Stimulated activated CD8-positive, alpha-beta memory T cell treated with anti-CD3 and anti-CD28 coated beads, Interleukin-7, amount 100 ng/mL, for 48 hours (primary cell): ENCODE data around the gene U2AF1.
"Not testable (repeated sequence)": the region's sequence is repeated elsewhere in the genome, so short reads cannot be mapped to it uniquely, and the experiment has no call there.

Experiments
- DNase-seq, 2 donors: peaks; one replicate each; pipeline ENCODE4 v3.0.0-alpha.2; 2020; ENCODE audit warnings: low read depth in 1 of 2; ENCODE audit errors: extremely low read depth in 1 of 2

The U2AF1 gene

DNA sequence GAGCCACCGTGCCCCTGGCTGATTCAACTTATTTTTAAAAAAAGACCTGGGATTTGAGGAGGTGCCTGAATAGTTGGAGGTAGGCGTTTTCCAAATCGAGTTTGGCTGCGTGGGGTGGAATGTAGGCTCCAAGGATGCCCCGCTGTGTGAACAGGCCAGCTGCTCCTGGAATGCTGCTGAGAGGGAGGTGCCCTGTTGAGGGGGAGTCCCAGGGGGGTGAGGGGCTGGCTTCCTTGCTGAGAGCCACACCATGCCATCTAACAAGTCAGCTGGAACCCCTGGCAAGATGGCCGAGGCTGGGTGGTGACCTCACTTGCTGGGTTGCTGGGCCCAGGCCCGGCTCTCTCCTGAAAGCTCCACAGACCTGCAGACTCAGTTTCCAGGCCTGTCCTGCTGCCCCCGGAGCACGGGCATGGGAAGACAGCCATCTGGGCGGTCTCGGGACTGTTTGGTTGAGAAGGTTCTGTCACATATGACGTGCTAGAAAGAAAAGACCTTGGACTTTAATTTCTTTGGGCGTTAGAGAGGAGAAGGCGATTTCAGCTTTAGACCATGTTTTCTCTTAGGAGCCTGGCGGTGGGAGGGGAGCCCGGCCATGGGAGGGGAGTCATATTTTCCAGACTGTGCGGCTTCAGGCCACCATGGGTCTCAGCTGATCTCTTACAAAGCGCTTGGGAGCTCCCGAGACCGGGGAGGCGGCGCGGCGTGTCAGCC, 24.6 kb downstream of the U2AF1 start:
- not testable (repeated sequence) for DNase-seq

DNA sequence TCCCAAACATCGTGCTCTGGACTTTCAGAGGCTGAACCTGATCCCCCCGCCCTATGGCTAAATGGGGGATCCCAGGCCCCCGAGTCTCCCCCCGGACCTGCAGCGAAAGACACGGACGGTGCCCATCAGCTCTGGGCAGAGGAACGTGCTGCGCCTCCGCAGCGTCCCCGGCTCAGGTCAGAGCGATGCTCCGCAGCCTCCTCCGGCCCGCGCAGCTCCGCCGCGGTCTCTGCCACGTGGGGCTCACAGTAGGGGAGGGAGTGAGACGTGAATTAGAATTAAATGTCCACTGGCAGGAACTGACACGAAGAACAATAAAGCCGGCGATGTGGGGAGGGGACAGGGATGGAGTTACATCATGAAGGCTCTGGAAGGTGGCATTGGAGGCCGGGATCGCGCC, 30.7 kb downstream of the U2AF1 start:
- not testable (repeated sequence) for DNase-seq

DNA sequence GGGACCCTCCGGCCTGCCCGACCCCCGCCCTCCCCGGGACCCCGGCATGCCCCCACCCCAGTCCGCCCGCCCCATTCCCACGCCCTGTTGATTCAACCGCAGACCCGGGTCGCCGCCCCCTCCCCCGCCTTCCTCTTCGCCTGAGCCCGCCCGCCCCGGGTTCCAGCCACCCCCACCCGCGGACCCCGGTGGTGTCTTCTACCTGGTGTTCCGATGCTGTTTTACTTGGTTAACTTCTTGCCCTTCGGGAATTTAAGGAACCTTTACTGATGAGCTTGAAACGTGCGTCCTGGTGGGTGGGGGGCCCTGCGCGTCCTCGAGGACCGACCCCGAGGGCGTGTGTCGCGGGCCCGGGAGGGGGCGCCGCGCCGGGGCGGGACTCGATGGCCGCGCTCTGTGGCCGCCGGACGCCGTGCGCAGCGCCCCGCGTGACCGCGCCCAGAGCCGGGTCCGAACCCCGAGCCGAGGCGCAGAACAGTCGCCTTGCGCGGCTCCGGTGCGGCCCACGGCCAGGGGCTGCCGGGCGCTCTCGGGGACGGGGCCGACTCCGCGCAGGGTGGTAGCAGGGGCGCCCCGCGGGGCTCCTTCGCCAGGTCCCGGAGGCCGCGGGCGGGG, 31.2 kb downstream of the U2AF1 start:
- DNase-seq, result not testable (repeated sequence)

DNA sequence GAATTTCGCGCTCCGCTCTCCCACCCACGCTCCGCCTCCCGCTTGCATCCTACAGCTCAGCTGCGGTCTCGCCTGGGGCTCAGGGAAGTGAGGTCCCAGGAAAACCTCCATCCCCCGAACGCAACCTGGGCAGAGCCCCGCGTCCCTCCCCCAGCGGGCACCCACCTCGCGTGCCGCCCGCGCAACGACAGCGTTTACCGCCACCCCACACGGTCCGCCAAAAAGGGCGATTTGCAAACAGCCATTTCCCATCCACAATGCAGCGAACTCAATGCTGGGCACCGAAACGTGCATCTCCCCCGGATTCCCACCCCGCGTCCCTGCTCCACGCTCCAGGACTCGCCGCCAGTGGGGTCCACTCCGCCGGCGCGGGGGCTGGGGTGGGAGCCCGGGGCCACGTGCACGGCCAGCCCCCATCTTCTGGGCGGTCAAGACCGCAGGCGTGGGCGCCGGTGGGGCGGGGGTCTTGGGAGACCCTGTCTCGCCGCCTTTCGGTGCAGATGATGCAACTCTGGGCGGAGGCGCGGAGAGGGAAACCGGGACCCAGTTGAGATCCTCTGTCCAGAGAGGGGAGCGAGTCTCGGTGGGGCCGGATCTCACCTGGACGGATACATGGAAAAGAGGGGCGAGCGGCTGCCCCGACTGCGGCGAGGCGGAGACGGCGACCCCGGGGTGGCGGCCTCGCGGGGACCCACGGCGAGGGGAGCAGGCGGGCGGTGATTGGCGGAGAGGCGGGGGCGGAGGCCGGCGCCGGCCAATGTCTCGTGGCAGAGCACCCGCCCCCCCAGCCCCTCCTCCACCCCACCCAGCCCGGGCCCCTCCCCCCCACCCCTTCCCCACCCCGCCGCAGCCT, 32.0 kb downstream of the U2AF1 start, which contains the start of gene CBS:
CBS (minus strand) TSS at position 666 of the 853 bp plus-strand sequence. CDS start 3,642 bp downstream, outside the sequence.
- not testable (repeated sequence) for DNase-seq

DNA sequence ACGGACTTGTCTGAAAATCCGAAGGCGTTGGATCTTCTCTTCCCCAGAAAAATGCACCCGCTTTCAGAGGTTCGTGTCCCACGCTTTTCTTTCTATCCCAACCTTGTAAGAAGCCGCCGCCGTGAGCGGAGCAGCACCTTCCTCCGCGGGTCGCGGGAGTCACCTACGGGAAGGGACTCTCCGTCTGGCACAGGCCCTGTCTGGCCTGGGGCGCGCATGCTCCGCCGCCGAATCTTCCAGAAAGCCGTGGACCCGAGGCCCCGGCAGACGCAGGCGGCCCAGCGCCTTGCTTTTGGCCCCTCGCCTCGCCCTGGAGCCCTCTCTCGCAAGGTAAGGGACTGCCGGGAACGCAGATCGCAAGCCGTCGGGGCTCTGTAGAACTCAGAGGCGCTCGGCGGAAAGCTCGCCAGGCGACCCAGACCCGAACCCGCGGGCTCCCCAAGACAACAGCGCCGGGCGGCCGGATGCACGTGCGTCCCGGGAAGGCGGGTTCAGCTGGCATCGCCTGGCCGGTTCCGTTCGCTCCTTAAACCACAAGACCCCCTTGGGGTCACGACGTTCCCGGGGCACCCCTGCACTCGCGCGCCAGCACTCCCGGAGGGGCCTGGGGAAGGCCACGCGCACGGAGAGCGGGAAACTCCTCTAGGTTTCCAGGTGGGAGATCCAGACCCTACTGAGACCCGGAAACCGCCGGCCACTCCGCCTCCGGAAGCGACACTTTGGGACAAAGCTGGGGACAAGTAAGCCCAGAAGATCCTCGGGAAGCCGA, 32.8 kb downstream of the U2AF1 start:
- not testable (repeated sequence) for DNase-seq

DNA sequence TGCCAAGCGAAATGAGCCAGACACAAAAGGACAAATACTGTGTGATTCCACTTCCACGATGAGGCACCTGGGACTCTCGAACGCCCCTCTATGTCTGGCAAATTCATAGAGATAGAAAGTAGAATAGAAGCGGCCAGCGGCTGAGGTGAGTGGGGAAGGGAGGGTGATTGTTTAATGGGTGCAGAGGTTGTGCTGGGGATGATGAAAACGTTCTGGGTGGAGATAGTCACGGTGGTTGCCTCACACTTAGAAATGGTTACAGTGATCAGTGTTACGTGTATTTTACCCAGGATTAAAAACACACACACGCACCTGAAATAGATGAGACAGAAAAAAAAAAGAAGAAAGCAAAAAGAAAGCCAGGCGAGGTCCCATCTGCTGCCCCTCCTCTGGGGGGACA, 34.6 kb downstream of the U2AF1 start:
- DNase-seq, result not testable (repeated sequence)

DNA sequence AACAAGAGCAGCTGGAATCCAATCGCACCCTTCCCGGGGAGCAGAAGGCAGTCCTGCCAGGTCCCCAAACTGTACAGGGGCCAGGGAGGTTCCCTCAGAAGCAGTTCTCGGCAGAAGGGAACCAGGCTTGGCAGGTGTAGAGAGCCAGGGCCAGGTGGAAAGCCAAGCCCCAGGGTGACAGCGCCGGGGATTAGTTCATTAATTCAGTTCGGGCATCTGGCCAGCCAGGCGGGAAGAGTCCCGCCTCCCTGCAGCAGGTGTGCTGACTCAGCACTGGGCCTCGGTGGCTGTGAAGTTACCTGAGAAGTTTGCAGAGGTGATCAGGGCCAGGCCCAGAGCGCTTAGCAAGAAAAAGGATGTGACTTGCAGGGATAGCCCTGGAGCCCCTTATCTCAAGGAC, 37.7 kb downstream of the U2AF1 start:
- DNase-seq, result not testable (repeated sequence)

DNA sequence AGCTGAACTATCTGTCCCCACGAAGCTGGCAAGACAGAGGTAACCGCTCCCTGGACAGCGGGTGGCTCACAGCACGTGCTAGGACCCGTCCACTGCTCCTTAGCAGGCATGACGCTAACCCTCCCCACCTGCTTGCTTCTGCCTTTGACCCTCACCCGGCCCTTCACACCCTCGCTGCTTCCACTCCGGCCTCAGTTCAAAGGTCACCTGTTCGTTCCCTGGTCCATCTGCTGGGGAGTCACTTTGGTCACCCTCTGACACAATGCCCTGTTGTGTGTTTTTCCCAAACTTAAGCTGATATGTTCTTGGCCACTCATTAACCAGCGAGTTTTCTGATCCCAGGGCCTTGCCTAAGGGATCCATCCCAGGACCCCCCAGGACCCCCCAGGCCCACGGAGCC, 39.3 kb downstream of the U2AF1 start:
- not testable (repeated sequence) for DNase-seq

DNA sequence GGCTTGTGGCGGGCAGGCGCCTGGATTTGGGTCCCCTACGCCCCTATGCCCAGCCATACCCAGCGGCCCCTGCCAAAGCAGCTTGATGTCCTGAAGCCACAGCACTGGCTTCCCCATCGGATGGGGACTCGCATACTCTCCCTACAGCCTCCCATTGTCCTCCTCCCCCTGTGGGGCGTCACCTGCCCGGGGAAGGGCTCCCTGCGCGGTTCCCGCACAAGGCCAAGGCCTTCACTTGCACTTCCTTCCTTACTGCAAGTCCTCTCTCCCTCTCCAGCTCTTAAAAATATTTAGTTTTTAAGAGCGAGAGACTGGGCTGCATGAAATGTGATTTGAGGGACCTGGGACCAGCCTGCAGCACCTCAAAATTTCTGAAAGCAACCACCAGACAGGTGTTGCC, 40.7 kb downstream of the U2AF1 start:
- DNase-seq, result not testable (repeated sequence)

DNA sequence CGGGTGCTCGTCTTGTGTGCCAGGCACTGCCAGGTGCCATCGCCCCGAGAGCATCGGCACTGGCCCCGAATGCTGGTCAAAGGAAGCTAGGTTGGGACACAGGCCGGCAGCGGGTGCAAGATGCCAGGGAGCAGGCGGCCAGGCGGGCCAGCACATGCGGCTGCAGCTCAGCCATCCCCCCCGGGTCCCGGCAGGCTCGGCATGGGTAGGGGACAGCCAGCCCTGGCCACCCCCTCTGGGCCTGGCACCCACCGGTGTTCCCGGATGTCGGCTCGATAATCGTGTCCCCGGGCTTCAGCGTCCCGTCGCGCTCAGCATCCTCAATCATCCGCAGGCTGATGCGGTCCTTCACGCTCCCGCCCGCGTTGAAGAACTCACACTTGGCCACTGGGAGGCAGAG, 41.4 kb downstream of the U2AF1 start:
- DNase-seq, result not testable (repeated sequence)

DNA sequence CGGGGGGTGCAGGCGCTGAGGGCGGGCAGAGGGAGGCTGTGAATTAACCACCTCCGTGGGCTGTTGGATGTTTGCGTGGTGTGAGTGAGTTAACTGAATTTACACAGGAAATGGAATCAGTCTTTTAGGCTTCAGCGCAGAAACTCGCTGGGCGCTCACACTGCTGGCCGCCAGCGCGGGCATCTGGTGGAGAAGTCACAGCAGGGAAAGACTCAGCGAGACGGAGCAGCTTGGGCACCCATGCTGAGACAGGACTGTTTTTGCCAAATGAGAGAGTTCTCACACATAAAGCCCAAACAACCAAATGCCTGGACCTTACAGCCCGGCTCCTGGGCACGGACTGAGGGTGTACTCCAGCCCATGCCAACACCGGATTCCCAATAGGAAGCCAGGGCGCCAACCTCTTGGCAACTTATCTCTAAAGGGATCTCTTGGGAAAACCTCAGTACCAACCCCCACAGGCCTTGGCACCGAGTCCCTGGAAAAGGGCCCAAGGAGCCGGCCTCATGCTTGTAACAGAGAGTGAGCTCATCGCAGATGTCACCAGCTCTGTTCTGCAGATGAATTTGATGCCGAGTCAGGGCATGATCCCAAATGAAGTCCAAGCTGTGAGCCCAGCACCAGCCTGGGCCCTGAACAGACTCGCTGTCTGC, 43.0 kb downstream of the U2AF1 start:
- not testable (repeated sequence) for DNase-seq

DNA sequence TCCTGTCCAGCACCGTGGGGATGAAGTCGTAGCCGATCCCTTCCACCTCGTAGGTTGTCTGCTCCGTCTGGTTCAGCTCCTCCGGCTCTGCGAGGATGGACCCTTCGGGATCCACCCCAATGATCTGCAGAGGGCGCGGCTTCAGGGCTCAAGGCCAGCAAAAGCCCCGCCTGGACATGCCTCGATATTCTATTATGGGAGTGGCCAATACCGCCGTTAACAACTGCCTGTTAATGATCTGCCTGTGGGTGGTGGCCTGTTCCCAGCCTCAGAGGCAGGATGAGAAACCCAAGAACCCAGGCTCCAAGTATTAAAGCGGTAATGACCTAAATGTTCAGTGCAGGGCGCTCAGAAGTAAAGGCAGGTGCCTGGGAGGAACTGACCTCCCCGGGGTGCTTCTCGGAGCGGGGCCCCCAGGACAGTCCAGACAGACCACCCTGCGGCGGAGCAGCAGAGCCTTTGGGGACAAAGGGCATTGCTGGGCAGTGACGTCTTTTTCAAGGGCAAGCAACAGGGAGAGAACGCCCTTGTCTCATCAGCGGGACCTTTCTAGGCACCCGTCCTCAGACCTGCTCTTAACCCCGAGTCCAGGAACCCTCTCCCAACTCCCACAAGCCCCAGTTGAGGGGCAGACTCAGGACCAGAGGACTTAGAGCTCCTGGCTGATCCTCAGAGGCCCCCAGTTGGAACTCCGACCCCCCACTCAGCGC, 44.3 kb downstream of the U2AF1 start:
- DNase-seq, result not testable (repeated sequence)

DNA sequence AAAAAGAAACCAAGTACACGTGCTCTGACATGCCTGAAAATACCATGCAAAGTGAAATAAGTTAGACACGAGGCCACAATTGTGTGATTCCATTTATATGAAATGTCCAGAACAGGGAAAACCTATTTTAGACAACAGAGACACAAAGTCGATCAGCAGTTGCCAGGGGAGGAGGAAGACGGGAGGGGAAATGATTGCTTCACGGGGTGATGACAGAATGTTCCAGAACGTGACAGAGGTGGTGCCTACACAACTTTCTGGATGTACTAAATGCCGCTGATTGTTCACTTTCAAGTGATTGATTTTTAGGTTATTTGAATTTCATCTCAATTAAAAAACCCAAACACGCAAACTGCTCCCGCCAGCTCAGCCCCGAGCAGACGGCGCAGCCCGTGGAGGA, 54.3 kb downstream of the U2AF1 start:
- DNase-seq, result not testable (repeated sequence)

DNA sequence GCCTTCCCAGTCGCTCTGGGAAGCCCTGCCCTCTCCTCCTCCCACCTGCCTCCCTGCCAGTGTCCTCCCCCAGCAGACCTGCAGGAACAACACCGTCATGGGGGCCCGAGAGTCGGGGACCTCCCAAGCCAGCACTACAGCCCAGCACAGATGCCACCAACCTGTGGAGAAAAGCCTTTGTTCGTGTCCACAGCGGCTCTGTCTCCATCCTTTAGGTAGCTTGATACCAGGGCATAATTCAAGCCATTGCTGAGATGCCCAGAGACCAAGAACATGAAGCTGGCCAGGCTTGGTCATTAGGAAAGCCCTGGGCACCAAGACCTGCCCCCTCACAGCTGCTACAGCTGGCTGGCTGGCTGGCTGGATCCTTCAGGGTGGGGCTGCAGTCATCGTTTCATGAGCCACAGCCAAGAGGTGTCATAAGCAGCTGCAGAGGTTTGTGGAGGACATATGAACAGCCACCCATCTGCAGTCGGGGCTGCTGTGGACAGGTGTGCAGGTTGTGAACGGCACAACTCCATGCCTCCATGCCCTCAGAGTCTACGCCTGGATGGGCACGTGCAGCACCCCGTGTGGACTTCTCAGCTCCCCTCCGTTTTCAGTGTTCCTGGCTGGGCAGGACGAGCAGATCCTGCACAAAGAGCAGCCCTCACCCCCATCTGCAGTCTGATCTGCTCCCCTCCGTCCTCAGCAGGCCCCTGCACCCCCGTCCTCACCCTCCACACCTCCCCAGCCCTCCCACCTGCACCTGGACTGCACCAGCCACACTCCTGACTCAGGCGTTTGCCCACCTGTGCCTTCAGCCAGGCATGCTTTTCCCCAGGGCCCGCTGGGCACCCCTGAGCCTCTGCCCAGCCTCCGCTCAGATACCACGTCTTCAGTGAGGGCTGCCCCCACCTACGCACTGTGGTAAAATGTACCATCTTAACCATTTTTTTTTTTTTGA, 61.2 kb downstream of the U2AF1 start:
- not testable (repeated sequence) for DNase-seq

DNA sequence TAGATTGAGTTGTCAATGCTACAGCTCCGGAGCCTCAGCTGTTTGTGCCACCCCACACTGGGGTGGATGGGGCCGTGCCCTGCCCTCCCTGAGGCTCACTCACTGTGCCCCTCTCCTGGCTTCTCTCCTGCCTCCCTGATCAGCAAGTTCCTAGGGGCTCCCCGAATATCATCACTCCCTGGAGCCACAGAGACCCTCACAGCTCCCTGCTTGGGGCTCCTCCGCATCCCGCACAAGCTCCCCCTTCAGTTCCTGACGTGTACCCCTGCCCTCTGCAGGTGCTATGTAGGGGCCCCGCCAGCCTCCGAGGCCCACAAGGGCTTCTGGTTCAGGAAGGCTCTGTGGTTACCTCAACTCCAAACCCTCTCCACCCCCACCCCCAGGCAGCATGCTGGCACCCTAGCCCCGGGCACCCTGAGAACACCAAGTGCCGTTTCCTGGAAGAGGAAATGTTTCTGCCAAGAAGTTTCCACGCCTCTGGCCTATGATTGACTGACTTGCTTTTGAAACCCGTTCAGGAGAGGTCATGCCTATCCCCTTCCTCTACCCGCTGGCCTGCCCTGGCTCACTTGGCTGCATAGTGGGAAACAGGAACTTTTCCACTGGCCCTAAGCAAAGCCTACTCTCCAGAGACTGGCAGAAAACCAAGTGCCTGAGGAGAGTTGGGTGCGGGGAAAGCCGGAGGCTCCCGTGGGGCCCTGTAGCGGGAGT, 62.0 kb downstream of the U2AF1 start:
- DNase-seq, result not testable (repeated sequence)

DNA sequence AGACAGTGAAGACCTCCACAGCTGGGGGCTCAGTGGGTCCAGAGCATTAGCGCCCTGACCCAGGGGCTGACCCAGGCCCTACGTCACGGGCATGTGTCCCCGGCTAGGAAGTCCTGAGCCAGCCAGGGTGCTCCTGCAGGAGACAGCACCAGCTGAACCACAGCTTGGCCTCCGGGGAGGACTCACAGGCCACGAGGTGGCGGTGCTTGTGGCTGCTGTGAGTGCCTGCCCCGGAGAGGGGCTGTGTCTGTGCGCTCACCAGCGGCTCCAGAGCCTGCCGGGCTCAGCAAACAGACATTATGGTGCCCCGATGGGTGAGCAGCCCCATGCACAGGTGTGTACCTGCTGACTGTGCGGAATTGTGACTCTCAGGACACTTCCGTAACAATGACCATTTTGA, 62.8 kb downstream of the U2AF1 start:
- DNase-seq, result not testable (repeated sequence)

DNA sequence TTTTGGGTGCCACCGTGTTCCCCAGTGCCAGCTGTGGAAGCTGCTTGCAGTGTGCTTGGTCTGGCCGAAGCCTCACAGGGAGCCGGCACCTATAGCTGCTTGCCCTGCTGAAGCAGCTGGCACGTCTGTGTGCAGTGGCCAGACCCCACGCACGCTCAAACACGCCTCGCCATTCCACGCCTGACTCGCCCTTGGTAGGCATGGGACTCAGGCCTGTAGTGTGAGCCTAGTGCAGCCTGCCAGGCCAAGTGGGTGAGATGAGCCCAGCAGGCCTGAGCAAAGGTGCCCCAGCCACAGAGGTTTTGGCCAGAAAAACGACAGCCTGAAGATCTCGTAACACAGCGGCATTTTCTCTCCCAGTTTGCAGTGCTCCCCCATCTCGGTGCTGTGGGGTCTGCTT, 64.1 kb downstream of the U2AF1 start:
- DNase-seq, result not testable (repeated sequence)
